ENCODE results near the gene SH3TC1. TPM values are rescaled to one million over a fixed set of nuclear protein-coding genes. Genes with fewer than 3 reads are reported as not detected.

Gene SH3TC1
- total RNA-seq, 1 donor from 2014 or later: 0.70 TPM

GRCh38 chr4:8270418-8270771 lies 71.3 kb downstream of the SH3TC1 start:
- H3K36me3 Mint-ChIP-seq (ENCODE audit: unreplicated experiment): no peaks in the 10 kb centered on the region
- DNase-seq (ENCODE audit: extremely low spot score, unreplicated experiment): no peak
- no peaks in the 10 kb centered on the region for H3K9me3 Mint-ChIP-seq (ENCODE audit: unreplicated experiment)
- H3K27me3 Mint-ChIP-seq (ENCODE audit: unreplicated experiment): peaks cover 14% of the 10 kb centered on the region
- peaks cover 10% of the 10 kb centered on the region for H3K4me1 Mint-ChIP-seq (ENCODE audit: unreplicated experiment)
- H3K4me3 Mint-ChIP-seq (ENCODE audit: unreplicated experiment): no peak overlapping the region
- no peak overlapping the region for H3K27ac Mint-ChIP-seq (ENCODE audit: unreplicated experiment)
- TF ChIP-seq CTCF (IDR thresholded peaks at IDR 0.05): no peak

GRCh38 chr4:8270912-8271815 lies 72.1 kb downstream of the SH3TC1 start:
- H3K4me3 Mint-ChIP-seq (ENCODE audit: unreplicated experiment): no peak overlapping the region
- H3K4me1 Mint-ChIP-seq (ENCODE audit: unreplicated experiment): peaks cover 11% of the 10 kb centered on the region
- no peak for DNase-seq (ENCODE audit: extremely low spot score, unreplicated experiment)
- H3K36me3 Mint-ChIP-seq (ENCODE audit: unreplicated experiment): no peaks in the 10 kb centered on the region
- H3K9me3 Mint-ChIP-seq (ENCODE audit: unreplicated experiment): no peaks in the 10 kb centered on the region
- H3K27me3 Mint-ChIP-seq (ENCODE audit: unreplicated experiment): peaks cover 14% of the 10 kb centered on the region
- TF ChIP-seq CTCF (IDR thresholded peaks at IDR 0.05): no peak
- no peak overlapping the region for H3K27ac Mint-ChIP-seq (ENCODE audit: unreplicated experiment)

- H3K36me3 Mint-ChIP-seq (ENCODE audit: unreplicated experiment): no peaks in the 10 kb centered on the region
- H3K27me3 Mint-ChIP-seq (ENCODE audit: unreplicated experiment): peaks cover 14% of the 10 kb centered on the region
- DNase-seq (ENCODE audit: extremely low spot score, unreplicated experiment): no peak
- TF ChIP-seq CTCF (IDR thresholded peaks at IDR 0.05): no peak
- peaks cover 17% of the 10 kb centered on the region for H3K4me1 Mint-ChIP-seq (ENCODE audit: unreplicated experiment)
- no peak overlapping the region for H3K27ac Mint-ChIP-seq (ENCODE audit: unreplicated experiment)
- no peak overlapping the region for H3K4me3 Mint-ChIP-seq (ENCODE audit: unreplicated experiment)
- no peaks in the 10 kb centered on the region for H3K9me3 Mint-ChIP-seq (ENCODE audit: unreplicated experiment)
These were observed 72.7 kb downstream of the SH3TC1 start for GRCh38 chr4:8271821-8272220.

GRCh38 chr4:8272472-8273428 lies 73.7 kb downstream of the SH3TC1 start:
- Mint-ChIP-seq H3K27ac (ENCODE audit: unreplicated experiment) (no peak overlapping the region), H3K27me3 (ENCODE audit: unreplicated experiment) (peaks cover 14% of the 10 kb centered on the region), H3K4me3 (ENCODE audit: unreplicated experiment) (no peak overlapping the region), H3K4me1 (ENCODE audit: unreplicated experiment) (peaks cover 19% of the 10 kb centered on the region), H3K36me3 (ENCODE audit: unreplicated experiment) (no peaks in the 10 kb centered on the region), H3K9me3 (ENCODE audit: unreplicated experiment) (no peaks in the 10 kb centered on the region)
- DNase-seq (ENCODE audit: extremely low spot score, unreplicated experiment): no peak
- TF ChIP-seq CTCF (IDR thresholded peaks at IDR 0.05): no peak

GRCh38 chr4:8273450-8273849 lies 74.4 kb downstream of the SH3TC1 start:
- TF ChIP-seq CTCF (IDR thresholded peaks at IDR 0.05): no peak
- Mint-ChIP-seq H3K27me3 (ENCODE audit: unreplicated experiment) (peaks cover 13% of the 10 kb centered on the region), H3K4me3 (ENCODE audit: unreplicated experiment) (no peak overlapping the region), H3K4me1 (ENCODE audit: unreplicated experiment) (peaks cover 24% of the 10 kb centered on the region), H3K27ac (ENCODE audit: unreplicated experiment) (no peak overlapping the region), H3K36me3 (ENCODE audit: unreplicated experiment) (no peaks in the 10 kb centered on the region), H3K9me3 (ENCODE audit: unreplicated experiment) (no peaks in the 10 kb centered on the region)
- DNase-seq (ENCODE audit: extremely low spot score, unreplicated experiment): no peak
